HEK293 (cell line): ENCODE measurements around the gene NKAIN4.
A peak's percentile ranks its signal among the peaks of the same experiment; 100 is the strongest.

Experiments
- BCL11B ChIP-seq: fragments of 450-650 bp; formaldehyde crosslinking; IDR thresholded peaks from 2 replicates; pipeline ENCODE4 v1.5.1; 2016; ENCODE audit warnings: low read depth, missing biosample characterization, missing genetic modification characterization
- GLIS1 ChIP-seq: fragments of 450-650 bp; formaldehyde crosslinking; IDR thresholded peaks from 2 replicates; pipeline ENCODE4 v1.5.1; 2016; ENCODE audit warnings: missing biosample characterization, missing genetic modification characterization
- KLF1 ChIP-seq: fragments of 450-650 bp; formaldehyde crosslinking; IDR thresholded peaks from 2 replicates; pipeline ENCODE4 v1.5.1; 2016; ENCODE audit warnings: missing biosample characterization, missing genetic modification characterization
- KLF16 ChIP-seq: fragments of 450-650 bp; formaldehyde crosslinking; IDR thresholded peaks from 2 replicates; pipeline ENCODE4 v1.5.1; 2017; ENCODE audit warnings: missing biosample characterization, missing genetic modification characterization
- REPIN1 ChIP-seq: fragments of 450-650 bp; formaldehyde crosslinking; IDR thresholded peaks from 2 replicates; pipeline ENCODE4 v1.5.1; 2017; ENCODE audit warnings: missing biosample characterization, missing genetic modification characterization, low read depth
- SALL2 ChIP-seq: fragments of 450-650 bp; formaldehyde crosslinking; IDR thresholded peaks from 2 replicates; pipeline ENCODE4 v1.5.0; 2017; ENCODE audit warnings: missing biosample characterization, mild to moderate bottlenecking, missing genetic modification characterization, borderline replicate concordance
- WT1 ChIP-seq: fragments of 450-650 bp; formaldehyde crosslinking; IDR thresholded peaks from 2 replicates; pipeline ENCODE4 v1.5.1; 2016; ENCODE audit warnings: missing biosample characterization, missing genetic modification characterization
- ZFHX2 ChIP-seq: fragments of 450-650 bp; formaldehyde crosslinking; conservative IDR thresholded peaks from 2 replicates; pipeline ENCODE4 v1.5.1; 2016; ENCODE audit warnings: missing biosample characterization, missing genetic modification characterization
- ZNF114 ChIP-seq: fragments of 450-650 bp; formaldehyde crosslinking; IDR thresholded peaks from 2 replicates; pipeline ENCODE4 v1.5.0; 2017; ENCODE audit warnings: missing biosample characterization, missing genetic modification characterization
- ZNF132 ChIP-seq: fragments of 450-650 bp; formaldehyde crosslinking; IDR thresholded peaks from 2 replicates; pipeline ENCODE4 v1.5.1; 2017; ENCODE audit warnings: missing biosample characterization, missing genetic modification characterization, borderline replicate concordance
- ZNF155 ChIP-seq: fragments of 450-650 bp; formaldehyde crosslinking; IDR thresholded peaks from 2 replicates; pipeline ENCODE4 v1.5.1; 2016; ENCODE audit warnings: missing biosample characterization, missing genetic modification characterization
- ZNF169 ChIP-seq: fragments of 450-650 bp; formaldehyde crosslinking; IDR thresholded peaks from 2 replicates; pipeline ENCODE4 v1.5.1; 2016; ENCODE audit warnings: missing biosample characterization, missing genetic modification characterization
- ZNF184 ChIP-seq: fragments of 450-650 bp; IDR thresholded peaks from 2 replicates; pipeline ENCODE4 v1.5.1; 2018; ENCODE audit warnings: missing biosample characterization, mild to moderate bottlenecking, missing genetic modification characterization
- ZNF37A ChIP-seq: fragments of 450-650 bp; IDR thresholded peaks from 2 replicates; pipeline ENCODE4 v1.5.1; 2018; ENCODE audit warnings: missing biosample characterization, missing genetic modification characterization
- ZNF423 ChIP-seq: fragments of 450-650 bp; formaldehyde crosslinking; IDR thresholded peaks from 2 replicates; pipeline ENCODE4 v1.5.1; 2016; ENCODE audit warnings: missing biosample characterization, missing genetic modification characterization
- ZNF514 ChIP-seq: fragments of 450-650 bp; formaldehyde crosslinking; IDR thresholded peaks from 2 replicates; pipeline ENCODE4 v1.5.1; 2016; ENCODE audit warnings: missing biosample characterization, missing genetic modification characterization
- ZNF549 ChIP-seq: fragments of 450-650 bp; IDR thresholded peaks from 2 replicates; pipeline ENCODE4 v1.5.1; 2018; ENCODE audit warnings: missing biosample characterization, missing genetic modification characterization, mild to moderate bottlenecking, inconsistent platforms, moderate library complexity
- ZNF585B ChIP-seq: fragments of 450-650 bp; formaldehyde crosslinking; IDR thresholded peaks from 2 replicates; pipeline ENCODE4 v1.5.1; 2016; ENCODE audit warnings: missing biosample characterization, missing genetic modification characterization
- ZNF677 ChIP-seq: fragments of 450-650 bp; IDR thresholded peaks from 2 replicates; pipeline ENCODE4 v1.5.0; 2018; ENCODE audit warnings: missing biosample characterization, mild to moderate bottlenecking, missing genetic modification characterization, moderate library complexity
- TF ChIP-seq, protein P1 (sequence below): fragments of 450-650 bp; formaldehyde crosslinking; IDR thresholded peaks from 2 replicates; pipeline ENCODE4 v1.5.1; 2017; ENCODE audit warnings: missing biosample characterization, missing genetic modification characterization
- TF ChIP-seq, protein P2 (sequence below): fragments of 450-650 bp; formaldehyde crosslinking; IDR thresholded peaks from 2 replicates; pipeline ENCODE4 v1.5.1; 2016; ENCODE audit warnings: missing biosample characterization, missing genetic modification characterization
- TF ChIP-seq, protein P3 (sequence below): fragments of 450-650 bp; formaldehyde crosslinking; IDR thresholded peaks from 2 replicates; pipeline ENCODE4 v1.5.1; 2016; ENCODE audit warnings: missing biosample characterization, missing genetic modification characterization
- TF ChIP-seq, protein P4 (sequence below): fragments of 450-650 bp; formaldehyde crosslinking; IDR thresholded peaks from 2 replicates; pipeline ENCODE4 v1.5.1; 2016; ENCODE audit warnings: missing biosample characterization, missing genetic modification characterization
- TF ChIP-seq, protein P5 (sequence below): fragments of 450-650 bp; IDR thresholded peaks from 2 replicates; pipeline ENCODE4 v1.5.1; 2018; ENCODE audit warnings: missing biosample characterization, mild to moderate bottlenecking, missing genetic modification characterization
- TF ChIP-seq, protein P6 (sequence below): fragments of 450-650 bp; formaldehyde crosslinking; IDR thresholded peaks from 2 replicates; pipeline ENCODE4 v1.5.1; 2016; ENCODE audit warnings: missing biosample characterization, missing genetic modification characterization, low read depth
- TF ChIP-seq, protein P7 (sequence below): fragments of 450-650 bp; formaldehyde crosslinking; IDR thresholded peaks from 2 replicates; pipeline ENCODE4 v1.5.1; 2017; ENCODE audit warnings: missing biosample characterization, missing genetic modification characterization

NKAIN4 gene

DNA sequence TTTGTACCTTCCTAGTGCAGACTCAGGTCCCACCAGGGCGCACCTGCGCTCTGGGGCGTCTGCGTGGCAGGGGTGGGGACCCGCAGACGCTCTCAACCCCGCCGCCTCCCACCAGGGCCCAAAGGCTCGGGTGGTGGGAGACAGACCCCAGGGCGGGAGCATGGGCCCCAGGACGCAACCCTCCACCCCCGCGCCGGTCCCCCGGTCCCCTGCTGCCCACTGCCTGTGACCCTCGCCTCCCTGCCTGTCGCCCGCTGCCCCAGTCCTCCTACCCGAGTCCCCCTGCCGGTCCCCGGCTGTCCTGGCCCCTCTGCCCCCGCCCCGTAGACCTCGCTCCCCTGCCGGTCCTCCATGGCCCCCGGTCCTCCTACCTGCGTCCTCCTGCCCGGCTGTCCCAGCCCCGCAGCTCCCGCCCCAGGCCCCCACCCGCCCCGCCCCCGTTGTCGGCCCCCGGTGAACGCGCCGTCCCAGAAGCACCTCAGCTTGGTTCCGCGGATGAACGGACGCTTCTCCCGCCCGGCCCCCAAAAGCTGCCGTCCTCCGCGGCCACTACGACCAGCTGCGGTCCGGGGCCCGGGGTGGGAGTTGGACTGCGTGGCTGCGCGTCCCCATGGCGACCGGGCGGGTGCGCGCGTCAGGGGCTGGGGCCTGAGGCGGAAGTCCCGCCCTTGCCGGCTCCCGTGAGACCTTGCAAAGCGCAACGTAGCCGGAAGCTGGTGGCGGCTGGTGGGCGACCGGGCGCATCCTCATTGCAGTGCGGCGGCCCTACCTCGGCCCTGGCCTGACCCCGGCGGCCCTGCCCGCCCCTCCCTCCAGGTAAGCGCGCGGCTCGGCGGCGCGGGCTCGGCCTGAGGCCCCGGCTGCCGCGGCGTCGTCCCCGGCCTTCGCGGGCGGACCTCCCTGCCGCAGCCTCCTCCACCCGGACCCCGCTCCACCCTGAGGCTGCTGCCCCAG is 18.1 kb upstream of the NKAIN4 start, which contains the start of gene ARFGAP1 (continued):
- TF ChIP-seq, protein P1, sequence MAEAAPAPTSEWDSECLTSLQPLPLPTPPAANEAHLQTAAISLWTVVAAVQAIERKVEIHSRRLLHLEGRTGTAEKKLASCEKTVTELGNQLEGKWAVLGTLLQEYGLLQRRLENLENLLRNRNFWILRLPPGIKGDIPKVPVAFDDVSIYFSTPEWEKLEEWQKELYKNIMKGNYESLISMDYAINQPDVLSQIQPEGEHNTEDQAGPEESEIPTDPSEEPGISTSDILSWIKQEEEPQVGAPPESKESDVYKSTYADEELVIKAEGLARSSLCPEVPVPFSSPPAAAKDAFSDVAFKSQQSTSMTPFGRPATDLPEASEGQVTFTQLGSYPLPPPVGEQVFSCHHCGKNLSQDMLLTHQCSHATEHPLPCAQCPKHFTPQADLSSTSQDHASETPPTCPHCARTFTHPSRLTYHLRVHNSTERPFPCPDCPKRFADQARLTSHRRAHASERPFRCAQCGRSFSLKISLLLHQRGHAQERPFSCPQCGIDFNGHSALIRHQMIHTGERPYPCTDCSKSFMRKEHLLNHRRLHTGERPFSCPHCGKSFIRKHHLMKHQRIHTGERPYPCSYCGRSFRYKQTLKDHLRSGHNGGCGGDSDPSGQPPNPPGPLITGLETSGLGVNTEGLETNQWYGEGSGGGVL (tag by site-specific recombination): 0 out of 2 replicates have a peak, but pooled peaks have one; percentile 14
- peak; percentile 37 for TF ChIP-seq KLF16 (tag by site-specific recombination)
- TF ChIP-seq ZNF169: no peak
- TF ChIP-seq REPIN1: no peak
- no peak for TF ChIP-seq ZNF514 (tag by site-specific recombination)
- TF ChIP-seq BCL11B: no peak
- no peak for TF ChIP-seq ZNF184 (tag by site-specific recombination)
- TF ChIP-seq ZNF132: no peak
- no peak for TF ChIP-seq ZNF155
- TF ChIP-seq GLIS1 (tag by site-specific recombination): no peak; the same call in 1 of the 2 replicates
- no peak for TF ChIP-seq ZNF37A
- TF ChIP-seq ZNF114: no peak
- TF ChIP-seq ZNF585B (tag by site-specific recombination): no peak
- TF ChIP-seq, protein P2, sequence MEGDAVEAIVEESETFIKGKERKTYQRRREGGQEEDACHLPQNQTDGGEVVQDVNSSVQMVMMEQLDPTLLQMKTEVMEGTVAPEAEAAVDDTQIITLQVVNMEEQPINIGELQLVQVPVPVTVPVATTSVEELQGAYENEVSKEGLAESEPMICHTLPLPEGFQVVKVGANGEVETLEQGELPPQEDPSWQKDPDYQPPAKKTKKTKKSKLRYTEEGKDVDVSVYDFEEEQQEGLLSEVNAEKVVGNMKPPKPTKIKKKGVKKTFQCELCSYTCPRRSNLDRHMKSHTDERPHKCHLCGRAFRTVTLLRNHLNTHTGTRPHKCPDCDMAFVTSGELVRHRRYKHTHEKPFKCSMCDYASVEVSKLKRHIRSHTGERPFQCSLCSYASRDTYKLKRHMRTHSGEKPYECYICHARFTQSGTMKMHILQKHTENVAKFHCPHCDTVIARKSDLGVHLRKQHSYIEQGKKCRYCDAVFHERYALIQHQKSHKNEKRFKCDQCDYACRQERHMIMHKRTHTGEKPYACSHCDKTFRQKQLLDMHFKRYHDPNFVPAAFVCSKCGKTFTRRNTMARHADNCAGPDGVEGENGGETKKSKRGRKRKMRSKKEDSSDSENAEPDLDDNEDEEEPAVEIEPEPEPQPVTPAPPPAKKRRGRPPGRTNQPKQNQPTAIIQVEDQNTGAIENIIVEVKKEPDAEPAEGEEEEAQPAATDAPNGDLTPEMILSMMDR (tag by site-specific recombination): no peak
- TF ChIP-seq, protein P3, sequence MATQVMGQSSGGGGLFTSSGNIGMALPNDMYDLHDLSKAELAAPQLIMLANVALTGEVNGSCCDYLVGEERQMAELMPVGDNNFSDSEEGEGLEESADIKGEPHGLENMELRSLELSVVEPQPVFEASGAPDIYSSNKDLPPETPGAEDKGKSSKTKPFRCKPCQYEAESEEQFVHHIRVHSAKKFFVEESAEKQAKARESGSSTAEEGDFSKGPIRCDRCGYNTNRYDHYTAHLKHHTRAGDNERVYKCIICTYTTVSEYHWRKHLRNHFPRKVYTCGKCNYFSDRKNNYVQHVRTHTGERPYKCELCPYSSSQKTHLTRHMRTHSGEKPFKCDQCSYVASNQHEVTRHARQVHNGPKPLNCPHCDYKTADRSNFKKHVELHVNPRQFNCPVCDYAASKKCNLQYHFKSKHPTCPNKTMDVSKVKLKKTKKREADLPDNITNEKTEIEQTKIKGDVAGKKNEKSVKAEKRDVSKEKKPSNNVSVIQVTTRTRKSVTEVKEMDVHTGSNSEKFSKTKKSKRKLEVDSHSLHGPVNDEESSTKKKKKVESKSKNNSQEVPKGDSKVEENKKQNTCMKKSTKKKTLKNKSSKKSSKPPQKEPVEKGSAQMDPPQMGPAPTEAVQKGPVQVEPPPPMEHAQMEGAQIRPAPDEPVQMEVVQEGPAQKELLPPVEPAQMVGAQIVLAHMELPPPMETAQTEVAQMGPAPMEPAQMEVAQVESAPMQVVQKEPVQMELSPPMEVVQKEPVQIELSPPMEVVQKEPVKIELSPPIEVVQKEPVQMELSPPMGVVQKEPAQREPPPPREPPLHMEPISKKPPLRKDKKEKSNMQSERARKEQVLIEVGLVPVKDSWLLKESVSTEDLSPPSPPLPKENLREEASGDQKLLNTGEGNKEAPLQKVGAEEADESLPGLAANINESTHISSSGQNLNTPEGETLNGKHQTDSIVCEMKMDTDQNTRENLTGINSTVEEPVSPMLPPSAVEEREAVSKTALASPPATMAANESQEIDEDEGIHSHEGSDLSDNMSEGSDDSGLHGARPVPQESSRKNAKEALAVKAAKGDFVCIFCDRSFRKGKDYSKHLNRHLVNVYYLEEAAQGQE: no peak
- TF ChIP-seq, protein P4, sequence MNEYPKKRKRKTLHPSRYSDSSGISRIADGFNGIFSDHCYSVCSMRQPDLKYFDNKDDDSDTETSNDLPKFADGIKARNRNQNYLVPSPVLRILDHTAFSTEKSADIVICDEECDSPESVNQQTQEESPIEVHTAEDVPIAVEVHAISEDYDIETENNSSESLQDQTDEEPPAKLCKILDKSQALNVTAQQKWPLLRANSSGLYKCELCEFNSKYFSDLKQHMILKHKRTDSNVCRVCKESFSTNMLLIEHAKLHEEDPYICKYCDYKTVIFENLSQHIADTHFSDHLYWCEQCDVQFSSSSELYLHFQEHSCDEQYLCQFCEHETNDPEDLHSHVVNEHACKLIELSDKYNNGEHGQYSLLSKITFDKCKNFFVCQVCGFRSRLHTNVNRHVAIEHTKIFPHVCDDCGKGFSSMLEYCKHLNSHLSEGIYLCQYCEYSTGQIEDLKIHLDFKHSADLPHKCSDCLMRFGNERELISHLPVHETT (tag by site-specific recombination): no peak
- TF ChIP-seq ZFHX2 (tag by site-specific recombination): peak; percentile 79
- no peak for TF ChIP-seq ZNF549 (tag by site-specific recombination)
- no peak for TF ChIP-seq WT1 (tag by site-specific recombination)
- no peak for TF ChIP-seq SALL2 (tag by site-specific recombination)
- TF ChIP-seq, protein P5, sequence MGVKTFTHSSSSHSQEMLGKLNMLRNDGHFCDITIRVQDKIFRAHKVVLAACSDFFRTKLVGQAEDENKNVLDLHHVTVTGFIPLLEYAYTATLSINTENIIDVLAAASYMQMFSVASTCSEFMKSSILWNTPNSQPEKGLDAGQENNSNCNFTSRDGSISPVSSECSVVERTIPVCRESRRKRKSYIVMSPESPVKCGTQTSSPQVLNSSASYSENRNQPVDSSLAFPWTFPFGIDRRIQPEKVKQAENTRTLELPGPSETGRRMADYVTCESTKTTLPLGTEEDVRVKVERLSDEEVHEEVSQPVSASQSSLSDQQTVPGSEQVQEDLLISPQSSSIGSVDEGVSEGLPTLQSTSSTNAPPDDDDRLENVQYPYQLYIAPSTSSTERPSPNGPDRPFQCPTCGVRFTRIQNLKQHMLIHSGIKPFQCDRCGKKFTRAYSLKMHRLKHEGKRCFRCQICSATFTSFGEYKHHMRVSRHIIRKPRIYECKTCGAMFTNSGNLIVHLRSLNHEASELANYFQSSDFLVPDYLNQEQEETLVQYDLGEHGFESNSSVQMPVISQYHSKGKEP: no peak
- TF ChIP-seq ZNF423 (tag by site-specific recombination): no peak
- TF ChIP-seq, protein P6, sequence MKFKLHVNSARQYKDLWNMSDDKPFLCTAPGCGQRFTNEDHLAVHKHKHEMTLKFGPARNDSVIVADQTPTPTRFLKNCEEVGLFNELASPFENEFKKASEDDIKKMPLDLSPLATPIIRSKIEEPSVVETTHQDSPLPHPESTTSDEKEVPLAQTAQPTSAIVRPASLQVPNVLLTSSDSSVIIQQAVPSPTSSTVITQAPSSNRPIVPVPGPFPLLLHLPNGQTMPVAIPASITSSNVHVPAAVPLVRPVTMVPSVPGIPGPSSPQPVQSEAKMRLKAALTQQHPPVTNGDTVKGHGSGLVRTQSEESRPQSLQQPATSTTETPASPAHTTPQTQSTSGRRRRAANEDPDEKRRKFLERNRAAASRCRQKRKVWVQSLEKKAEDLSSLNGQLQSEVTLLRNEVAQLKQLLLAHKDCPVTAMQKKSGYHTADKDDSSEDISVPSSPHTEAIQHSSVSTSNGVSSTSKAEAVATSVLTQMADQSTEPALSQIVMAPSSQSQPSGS: no peak
- TF ChIP-seq, protein P7, sequence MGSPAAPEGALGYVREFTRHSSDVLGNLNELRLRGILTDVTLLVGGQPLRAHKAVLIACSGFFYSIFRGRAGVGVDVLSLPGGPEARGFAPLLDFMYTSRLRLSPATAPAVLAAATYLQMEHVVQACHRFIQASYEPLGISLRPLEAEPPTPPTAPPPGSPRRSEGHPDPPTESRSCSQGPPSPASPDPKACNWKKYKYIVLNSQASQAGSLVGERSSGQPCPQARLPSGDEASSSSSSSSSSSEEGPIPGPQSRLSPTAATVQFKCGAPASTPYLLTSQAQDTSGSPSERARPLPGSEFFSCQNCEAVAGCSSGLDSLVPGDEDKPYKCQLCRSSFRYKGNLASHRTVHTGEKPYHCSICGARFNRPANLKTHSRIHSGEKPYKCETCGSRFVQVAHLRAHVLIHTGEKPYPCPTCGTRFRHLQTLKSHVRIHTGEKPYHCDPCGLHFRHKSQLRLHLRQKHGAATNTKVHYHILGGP (tag by site-specific recombination): no peak
- TF ChIP-seq KLF1 (tag by site-specific recombination): peak; percentile 34; the same call in 1 of the 2 replicates
- 0 out of 2 replicates have a peak, but pooled peaks have one; percentile 20 for TF ChIP-seq ZNF677 (tag by site-specific recombination)
